Renal cortical epithelial cell (primary cell): Measurements from ENCODE around the gene DCC. TPM values are rescaled to one million over a fixed set of nuclear protein-coding genes. Genes with fewer than 3 reads are reported as not detected.

Source experiments
- DNase-seq: peaks from one replicate; pipeline ENCODE4 v3.0.0-alpha.2; 2011; ENCODE audit warnings: low read depth
- total RNA-seq: library from RNA; depleted of rRNA; stranded (reverse); fragments of >200 nt; gene quantifications from 2 replicates; pipeline ENCODE4 v1.2.3, GENCODE V29; 2014

The DCC gene
- total RNA-seq, 1 donor from 2014 or later, result not detected

DNA sequence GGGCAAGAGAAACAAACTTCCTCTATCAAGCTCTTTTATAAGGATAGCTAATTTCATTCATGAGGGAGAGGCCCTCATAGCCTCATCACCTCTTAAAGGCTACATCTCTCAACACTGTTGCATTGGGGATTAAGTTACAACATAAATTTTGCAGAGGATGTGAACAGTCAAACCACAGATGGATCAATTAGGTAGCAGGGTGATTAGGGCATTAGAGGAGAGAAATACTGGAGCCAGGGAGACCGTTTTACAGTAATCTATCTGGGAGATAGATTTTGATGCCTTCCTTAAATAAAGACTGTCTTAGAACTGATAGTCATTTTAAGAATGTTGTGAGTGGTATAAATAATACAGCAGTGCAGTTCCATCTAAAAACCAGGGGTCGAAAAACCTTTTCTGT lies 258.9 kb downstream of the DCC start:
- no peak for DNase-seq

DNA sequence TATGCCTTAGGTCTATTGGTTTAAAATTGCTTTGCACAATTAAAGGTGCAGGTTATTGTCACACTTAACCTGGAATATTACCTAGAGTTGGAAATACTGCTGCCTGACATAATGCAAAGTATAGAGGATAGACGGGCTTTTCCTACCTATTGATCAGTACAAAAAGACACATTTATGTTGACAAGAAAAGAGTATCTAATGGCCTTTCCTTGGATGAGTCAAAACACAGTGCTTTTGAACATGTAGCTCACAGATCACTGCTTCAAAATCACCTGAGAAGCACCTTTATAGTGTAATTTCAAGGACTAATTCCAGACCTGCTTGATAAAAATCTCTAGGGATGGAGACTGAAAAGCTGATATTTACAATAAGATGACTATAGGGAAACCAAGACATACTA lies 262.8 kb downstream of the DCC start:
- no peak for DNase-seq

DNA sequence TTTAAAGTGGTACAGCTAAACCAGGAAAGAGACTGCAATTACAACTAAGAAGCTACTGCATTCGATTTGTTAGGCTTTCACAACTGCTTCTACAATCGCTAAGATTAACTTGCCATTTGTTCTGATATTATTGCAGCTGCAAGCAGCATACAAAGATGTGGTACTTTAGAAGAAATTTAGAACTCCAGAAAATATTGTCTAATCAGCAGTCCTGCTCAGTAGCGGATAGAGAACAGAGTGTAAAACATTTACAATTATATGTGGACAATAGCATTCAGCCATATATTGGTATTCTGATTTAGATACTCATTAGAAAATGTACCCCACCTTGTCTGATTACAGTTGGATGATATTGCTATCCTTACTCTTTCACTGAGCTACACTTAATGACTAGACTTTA lies 265.3 kb downstream of the DCC start:
- no peak for DNase-seq

DNA sequence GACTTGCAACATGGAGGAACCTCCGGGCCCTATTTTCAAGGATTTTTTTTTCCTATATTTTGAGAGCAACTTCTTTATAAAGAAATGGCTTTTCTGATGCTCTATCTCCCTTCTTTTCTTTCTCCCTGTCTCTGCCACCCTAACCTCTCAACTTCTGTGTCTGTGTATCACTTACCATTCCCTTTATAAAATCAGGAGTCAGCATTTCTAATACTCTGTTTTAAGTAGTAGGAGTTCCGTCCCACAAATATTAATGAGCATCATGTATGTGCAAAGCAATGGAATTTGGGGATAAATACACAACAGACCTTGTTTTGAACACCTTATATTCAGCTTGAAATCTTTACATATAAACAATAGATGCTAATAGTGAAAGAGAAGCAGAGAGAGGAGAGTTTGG lies 268.0 kb downstream of the DCC start:
- no peak for DNase-seq

DNA sequence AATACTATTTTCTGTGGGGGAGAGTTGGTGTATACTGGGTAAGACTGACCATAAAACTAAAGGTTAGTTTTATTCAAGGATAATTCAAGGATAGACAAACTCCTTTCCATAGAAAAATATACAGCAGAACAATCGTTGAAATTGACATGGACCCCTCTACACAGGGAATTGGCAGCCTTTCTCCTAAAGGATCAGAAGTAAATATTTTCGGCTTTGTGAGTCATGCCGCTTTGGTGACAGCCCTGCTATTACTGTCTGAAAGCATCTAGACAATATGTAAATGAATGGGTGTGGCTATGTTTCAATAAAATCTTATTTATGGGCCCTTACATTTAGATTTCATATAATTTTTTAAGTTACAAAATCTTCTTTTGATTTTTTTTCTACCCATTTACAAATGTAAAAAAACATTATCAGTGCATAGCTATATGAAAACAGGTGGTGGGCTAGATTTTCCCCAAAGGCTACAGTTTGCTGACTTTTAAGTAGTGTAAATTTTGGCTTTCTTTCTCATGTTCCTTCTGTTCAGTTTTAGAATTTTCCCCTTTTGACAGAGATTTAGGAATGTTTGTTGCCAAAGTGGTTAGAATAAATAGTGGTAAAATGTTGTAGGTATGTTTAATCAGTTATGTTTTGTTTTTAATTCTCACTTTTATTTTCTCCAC lies 270.6 kb downstream of the DCC start:
- no peak for DNase-seq

DNA sequence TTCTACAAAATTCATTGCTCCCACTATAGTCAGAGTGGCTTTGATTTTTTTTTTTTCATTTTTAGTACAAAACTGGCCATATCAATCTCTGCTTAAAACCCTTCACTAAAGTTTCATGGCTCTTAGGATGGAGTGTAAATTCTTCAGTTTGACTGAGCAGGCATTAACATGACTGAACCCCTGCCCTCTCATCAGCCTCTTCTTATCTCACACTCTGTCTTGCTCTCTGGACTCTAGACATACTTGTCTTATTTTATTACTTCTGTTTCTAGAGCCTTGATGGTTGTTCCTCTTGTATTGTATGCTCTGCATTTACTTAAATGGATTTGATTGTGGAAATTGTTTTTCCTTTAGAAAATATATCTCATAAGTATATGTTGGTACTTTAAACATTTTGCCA lies 272.4 kb downstream of the DCC start:
- no peak for DNase-seq

DNA sequence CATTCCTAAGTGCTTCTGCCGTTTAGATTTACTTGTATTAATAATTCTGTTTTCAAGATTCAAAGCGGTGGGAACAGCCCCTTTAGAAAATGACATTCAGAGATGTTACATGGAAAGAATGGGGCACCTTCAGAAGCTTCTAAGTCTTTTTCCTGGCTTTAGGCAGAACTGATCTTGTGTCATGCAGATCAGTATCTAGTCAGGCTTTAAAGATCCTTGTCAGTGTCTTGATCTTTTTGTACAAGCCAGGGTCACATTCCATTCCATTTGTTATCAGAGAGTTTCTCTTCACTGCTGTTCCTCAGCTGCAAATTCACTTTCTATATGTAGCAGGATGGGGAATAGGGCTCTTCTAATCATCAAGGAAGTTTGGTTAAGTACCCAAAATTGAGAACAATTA lies 275.3 kb downstream of the DCC start:
- no peak for DNase-seq

DNA sequence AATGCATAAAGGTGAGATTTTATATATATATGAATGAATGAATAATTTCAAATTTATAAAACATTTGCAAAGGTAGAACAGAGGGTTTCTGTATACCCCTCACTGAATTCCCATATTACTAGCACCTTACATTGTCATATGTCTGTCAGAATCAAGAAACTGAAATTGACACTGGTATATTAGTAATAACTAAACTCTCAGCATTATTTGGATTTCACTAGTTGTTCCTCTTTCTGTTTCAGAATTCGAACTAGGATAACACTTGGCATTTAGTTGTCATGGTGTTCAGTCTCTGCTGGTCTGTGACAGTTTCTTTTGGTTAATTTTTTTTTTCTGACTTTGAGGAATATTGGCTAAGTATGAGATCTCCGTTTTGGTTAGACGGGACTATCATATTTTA lies 275.9 kb downstream of the DCC start:
- no peak for DNase-seq

DNA sequence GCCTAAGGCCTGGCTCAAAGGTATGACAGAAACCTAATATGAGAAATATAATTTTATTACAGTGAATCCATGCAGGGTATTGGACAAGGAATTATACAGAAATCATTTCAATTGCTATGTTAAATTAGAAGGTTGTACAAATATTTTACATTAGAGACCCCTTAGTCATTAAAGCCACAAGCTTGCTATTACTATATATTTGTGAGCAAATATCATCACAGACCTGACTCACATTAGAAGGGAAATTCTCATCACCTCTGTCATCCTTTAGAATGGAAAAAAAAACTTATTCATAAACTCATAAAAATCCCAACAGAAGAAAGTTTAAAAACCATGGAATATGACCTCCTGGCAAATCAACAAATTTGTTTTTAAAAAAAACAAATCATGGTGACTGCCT lies 277.9 kb downstream of the DCC start:
- no peak for DNase-seq

DNA sequence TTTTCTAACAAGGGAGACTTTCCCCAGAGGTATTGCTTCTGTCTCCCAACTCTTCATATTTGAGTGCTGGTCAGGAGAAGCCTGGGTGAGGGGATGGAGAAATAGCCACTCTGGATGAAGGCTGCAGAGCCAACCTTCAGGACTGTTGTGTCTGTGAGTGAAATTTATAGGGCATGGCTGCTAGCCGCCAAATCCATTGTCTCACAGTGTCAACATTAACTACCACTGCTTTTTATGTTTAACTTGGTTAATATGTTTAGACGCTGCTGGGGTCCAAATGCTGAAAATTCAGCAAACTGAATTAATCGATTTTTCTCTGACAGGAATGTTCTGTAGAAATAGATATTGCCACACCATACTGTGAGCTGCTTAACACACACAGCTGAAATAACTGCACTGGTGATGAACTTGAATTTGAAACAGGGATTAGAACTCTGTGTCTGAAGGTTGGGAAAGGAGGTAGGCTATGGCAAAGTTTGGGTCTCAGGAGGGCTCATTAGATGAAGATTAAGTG lies 281.0 kb downstream of the DCC start:
- no peak for DNase-seq

DNA sequence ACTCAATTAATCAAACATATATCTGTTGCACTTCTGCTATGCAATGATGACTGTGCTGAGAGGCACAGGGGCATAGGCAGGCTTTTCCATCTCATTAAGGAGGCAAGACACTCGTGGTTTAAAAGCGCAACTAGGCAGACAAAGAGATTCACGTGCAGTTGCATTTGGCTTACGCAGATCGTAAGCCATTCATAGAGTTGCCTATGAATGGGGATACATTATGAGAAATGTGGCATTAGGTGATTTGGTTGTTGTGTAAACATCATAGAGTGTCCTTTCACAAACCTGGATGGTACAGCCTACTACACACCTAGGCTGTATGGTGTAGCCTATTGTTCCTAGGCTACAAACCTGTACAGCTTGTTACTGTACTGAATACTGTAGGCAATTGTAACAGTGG lies 284.7 kb downstream of the DCC start:
- DNase-seq, result no peak

DNA sequence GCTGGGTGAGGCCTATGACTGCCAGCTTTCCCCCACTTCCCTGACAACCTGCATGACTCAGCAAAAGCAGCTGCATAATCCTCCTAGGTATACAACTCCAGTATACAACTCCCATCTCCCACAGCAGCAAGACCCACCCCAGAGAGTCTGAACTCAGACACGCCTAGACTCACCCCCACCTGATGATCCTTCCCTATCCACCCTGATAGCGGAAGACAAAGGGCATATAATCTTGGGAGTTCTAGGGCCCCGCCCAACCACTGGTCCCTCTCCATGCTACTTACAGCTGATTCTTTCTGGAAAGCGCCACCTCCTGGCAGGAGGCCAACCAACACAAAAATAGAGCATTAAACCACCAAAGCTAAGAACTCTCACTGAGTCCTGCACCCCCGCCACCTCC lies 296.5 kb downstream of the DCC start:
- no peak for DNase-seq

DNA sequence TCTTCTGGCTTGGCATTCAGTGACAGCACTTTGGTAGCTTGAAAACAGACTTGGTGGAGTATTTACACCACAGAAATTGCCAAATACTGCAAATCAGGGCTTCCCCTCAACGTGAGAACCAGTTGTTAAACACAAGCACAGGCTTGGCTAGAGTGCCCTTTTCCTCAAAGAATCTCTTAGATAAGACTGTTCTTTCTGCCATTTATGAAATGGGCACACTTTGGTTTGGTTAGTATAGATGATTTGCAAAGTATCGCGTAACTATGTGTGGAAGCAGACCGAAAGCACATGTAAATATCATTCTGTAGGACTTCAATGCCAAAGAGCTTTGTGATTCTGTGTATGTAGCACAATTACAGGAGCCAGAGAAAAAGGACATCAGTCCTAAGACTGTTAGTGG lies 308.2 kb downstream of the DCC start:
- DNase-seq, result no peak

DNA sequence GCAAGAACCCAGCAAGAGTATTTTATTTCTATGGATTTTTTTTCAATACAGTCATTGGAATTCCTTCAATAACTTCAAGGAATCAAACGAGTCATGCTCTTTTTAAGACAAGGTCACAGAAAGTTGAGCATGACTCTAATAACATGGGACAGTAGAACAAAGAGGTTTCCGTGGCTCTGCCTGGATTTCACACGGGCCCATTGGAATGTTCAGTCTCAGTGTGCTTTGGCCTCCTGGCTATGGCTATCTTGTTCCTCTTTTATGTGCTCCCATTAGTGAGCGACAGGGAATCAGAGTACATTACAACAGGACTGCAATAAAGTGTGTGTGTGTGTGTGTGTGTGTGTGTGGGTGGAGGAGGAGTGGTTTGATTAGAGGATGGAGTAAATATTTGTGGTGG lies 312.4 kb downstream of the DCC start:
- DNase-seq, result no peak

DNA sequence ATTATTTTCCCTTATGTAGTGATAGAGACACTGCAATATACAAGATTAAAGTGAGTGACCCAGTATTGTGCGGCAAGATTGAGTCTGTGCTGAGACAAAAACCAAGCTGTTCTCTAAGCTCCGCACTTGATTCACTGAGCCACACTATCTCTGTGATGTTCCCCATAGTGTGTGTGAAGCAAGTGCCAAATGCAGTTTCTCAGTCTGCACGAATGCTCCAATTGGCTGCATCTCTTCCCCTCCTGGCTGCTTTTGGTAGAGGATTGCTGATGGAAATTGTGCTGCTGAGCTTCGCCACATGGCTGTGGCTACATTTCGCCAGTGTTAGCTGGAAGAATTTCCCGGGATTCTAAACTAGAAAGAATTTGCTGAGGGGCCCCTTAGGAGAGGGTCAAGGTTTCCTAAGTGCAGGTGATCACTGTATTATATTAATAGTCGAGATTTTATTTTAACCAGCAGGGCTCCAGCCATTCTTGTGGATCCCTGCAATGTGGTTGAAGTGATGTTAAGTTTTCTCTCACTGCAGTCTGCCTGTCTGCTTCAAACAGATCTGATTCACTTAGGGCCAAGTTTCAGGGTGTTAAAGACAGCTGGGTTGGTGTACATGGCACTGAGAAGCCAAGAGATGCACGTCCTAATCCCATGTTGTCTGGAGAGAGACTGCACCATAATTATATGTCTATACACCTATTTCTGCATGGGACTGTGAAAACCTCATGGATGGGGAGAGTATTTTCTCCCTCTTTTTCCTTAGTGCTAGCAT lies 317.2 kb downstream of the DCC start:
- DNase-seq, result no peak

DNA sequence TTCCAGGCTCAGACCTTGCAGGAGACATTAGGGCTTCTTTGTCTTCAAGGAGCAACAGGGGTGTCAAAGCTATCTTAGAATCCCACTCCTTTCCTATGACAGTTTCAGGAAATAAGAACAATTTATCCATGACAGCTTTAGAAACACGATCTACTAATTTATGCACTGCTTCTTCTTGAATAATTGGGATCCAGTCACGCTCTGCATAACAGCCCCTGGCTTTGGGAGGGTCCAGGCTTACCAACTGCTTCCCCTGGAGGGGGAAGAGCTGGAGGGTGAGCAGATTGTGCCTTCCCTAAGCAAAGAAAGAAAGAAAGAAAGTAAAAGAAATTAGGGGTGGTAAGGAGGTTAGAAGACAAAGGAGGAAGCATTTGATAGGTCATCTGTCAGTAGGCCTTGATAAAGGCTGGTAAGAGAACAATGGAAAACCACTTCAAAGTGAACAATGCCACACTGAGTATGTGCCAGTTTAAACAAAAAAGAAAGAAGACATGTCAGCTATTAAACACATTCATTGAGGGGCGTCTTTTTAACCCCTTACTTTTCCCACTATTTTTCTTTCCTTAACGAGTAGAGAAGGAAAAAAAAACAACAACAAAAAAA lies 327.6 kb downstream of the DCC start:
- peak; percentile 2 for DNase-seq

DNA sequence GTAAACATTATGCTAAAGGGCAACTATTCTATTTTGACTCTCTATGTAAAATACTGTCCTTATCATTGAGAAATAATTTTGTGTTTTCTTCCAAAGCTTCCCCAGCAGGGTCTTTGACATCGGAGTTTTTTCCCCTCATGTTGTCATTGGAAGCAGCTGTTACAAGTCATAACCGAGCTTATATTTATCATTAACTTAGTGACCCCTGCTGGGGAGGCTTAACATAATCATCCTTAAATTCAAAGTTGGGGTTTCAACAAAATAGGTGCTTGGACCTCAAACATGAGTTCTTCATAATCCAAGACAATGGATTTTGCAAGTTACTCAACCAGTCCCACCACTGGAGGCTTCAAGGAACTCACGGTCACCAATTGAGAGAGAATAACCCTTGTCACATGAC lies 330.9 kb downstream of the DCC start:
- DNase-seq, result peak; percentile 17

DNA sequence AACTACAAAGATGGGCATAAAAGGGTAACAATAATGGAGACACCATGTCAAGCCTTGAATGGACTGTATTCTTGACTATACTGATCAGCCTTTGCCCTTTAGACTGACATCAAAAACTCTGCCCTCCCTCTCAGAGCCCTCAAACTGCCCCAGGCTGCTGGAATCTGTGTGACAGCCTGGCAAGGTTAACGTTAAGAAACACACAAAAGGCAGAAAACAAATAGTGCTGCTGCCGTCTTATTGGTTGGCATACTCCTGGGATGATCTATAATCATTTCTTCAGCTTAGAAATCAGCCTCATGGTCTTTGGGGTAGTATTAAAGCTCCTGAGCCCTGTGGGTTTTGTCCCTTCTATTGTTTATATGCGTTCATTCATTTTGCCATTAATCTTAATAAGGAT lies 338.0 kb downstream of the DCC start:
- DNase-seq, result no peak

DNA sequence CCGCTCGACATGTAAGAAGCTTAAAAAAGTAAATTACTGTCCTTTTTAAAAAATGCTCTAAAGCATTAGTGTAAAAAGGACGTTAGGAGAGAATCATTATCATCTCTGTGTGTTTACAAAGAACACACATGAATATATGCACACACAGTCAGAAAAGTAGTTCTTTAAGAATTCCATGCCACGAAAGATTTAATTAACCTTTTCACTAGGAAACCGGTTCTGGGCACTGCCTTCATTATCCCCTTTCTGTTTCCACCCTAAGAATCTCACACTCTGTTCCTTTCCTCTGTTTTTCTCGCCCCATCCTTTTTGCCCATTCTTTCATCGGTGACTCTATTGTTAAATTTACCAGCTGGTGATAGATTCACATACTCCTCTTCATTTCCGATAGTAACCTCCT lies 338.6 kb downstream of the DCC start:
- no peak for DNase-seq

DNA sequence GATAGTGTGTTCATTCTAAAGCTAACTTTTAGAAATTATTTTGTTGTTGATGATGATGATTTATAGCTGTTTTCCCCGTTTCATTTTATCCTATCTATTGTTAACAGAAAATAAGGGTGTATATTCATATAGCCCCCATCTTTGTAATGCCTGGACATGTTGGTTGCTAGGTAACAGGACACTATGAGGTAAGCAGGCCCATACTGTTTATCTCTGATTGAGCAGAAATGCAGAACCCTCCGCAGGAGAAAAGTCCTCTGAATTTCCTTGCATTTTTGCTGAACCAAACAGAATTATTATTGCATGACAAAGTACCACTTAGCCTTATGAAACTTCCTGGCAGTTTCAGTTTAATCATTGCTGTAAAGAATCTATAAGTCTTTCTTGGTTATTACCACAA lies 339.4 kb downstream of the DCC start:
- no peak for DNase-seq

DNA sequence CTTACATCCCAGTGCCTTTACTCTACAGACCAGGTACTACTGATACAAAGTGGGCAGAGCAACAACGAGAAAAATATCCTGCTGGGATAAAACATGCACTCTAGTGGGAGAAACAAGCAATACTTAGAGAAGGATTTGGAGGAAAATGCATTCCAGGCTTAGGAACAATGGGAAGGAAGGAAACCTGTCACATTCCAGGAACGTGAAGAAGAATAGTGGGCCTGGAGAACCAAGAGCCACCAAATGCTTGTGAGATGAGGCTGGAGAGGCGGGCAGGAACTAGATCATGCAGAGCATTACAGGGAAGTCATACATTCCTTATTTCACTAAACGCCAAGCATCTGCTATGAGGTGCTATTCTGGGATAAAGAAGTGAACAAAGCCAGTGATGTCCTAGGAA lies 342.3 kb downstream of the DCC start:
- no peak for DNase-seq

DNA sequence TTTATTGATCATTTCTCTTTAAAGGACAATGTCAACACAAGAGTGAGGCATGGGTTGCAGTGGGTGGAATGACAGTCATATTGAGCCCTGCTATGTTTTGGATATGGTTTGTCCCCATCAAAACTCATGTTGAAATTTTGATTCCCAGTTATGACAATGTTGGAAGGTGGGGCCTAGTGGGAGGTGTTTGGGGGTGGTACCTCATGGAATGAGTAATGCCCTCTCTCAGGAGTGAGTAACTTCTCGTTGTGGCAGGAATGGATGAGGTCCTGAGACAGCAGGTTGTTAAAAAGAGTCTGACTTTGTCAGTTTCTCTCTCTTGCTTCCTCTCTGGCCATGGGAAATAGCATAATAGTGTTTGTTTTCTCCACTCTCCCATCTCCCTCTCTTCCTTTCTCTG lies 345.3 kb downstream of the DCC start:
- no peak for DNase-seq

DNA sequence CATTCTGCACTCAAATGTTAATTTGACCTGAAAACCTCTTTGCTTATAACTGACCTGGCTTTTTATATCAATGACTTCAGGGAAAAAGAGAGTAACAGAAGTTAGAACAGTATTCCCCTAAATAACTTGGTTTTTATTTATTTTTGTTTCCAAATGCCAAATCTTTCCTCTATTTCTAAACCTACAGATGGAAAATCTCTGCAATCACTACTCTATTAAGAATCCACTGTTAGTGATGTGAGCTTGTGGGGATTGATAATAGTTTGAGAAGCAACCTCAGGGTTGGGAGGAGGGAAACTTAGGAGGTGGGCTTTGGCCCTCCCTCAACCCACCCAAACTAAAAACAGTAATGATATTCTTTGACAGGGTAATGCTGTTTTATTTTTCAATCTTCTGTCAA lies 351.8 kb downstream of the DCC start:
- DNase-seq, result no peak
